DOHH2 (cell line): ENCODE measurements around the gene ILK.

Source experiments
- H3F3A ChIP-seq: fragments of 200-600 bp; sonication (generic), shearing (Covaris generic); 2 replicates; pipeline ENCODE4 v1.6.0; 2016; ENCODE audit warnings: antibody characterized with exemption, mild to moderate bottlenecking; ENCODE audit not compliant: control insufficient read depth, insufficient read depth
- H3K27ac ChIP-seq: fragments of 200-600 bp; sonication (generic); 2 replicates; pipeline ENCODE4 v1.5.1; 2014; ENCODE audit warnings: low read depth, mild to moderate bottlenecking, low read length, moderate library complexity
- H3K27me3 ChIP-seq: fragments of 200-600 bp; sonication (generic); 2 replicates; pipeline ENCODE4 v1.6.1; 2014; ENCODE audit warnings: mild to moderate bottlenecking, low read length, mixed read lengths; ENCODE audit not compliant: control insufficient read depth
- H3K36me3 ChIP-seq: fragments of 200-600 bp; sonication (generic); 2 replicates; pipeline ENCODE4 v1.6.1; 2014; ENCODE audit warnings: mild to moderate bottlenecking, low read length, moderate library complexity, mixed read lengths; ENCODE audit not compliant: control insufficient read depth
- H3K4me1 ChIP-seq: fragments of 200-600 bp; sonication (generic); 2 replicates; pipeline ENCODE4 v1.6.1; 2014; ENCODE audit warnings: mild to moderate bottlenecking, low read length, mixed read lengths; ENCODE audit not compliant: control insufficient read depth
- H3K4me2 ChIP-seq: fragments of 200-600 bp; sonication (generic); 2 replicates; pipeline ENCODE4 v1.6.0; 2014; ENCODE audit warnings: mild to moderate bottlenecking, low read length, moderate library complexity
- H3K4me3 ChIP-seq: fragments of 200-600 bp; sonication (generic); 2 replicates; pipeline ENCODE4 v1.5.1; 2014; ENCODE audit warnings: mild to moderate bottlenecking, low read length, mixed read lengths
- H3K79me2 ChIP-seq: fragments of 200-600 bp; sonication (generic); 2 replicates; pipeline ENCODE4 v1.6.1; 2014; ENCODE audit warnings: mild to moderate bottlenecking, low read length, mixed read lengths; ENCODE audit not compliant: control insufficient read depth
- H3K9me2 ChIP-seq: fragments of 200-600 bp; sonication (generic); replicated peaks from 2 replicates; pipeline ENCODE4 v1.6.1; 2014; ENCODE audit warnings: mild to moderate bottlenecking, low read length, mixed read lengths; ENCODE audit not compliant: control insufficient read depth
- H3K9me3 ChIP-seq: fragments of 200-600 bp; sonication (generic); 2 replicates; pipeline ENCODE4 v1.6.1; 2014; ENCODE audit warnings: antibody characterized with exemption, low read length, mixed read lengths; ENCODE audit not compliant: control insufficient read depth, insufficient read depth
- H4K20me1 ChIP-seq: fragments of 200-600 bp; sonication (generic); 2 replicates; pipeline ENCODE4 v1.6.0; 2014; ENCODE audit warnings: low read depth, mild to moderate bottlenecking, antibody characterized with exemption, low read length, moderate library complexity; ENCODE audit not compliant: control insufficient read depth, insufficient read depth
- EZH2phosphoT487 ChIP-seq: fragments of 200-600 bp; sonication (generic); IDR thresholded peaks from 2 replicates; pipeline ENCODE4 v1.6.1; 2017; ENCODE audit warnings: borderline replicate concordance, mild to moderate bottlenecking, antibody characterized with exemption, low read length, moderate library complexity, mixed read lengths
- TF ChIP-seq, protein P1 (sequence below): fragments of 200-600 bp; sonication (generic); IDR thresholded peaks from one replicate; pipeline ENCODE4 v1.5.1; 2014; ENCODE audit warnings: antibody characterized with exemption, mild to moderate bottlenecking, low read depth, low read length; ENCODE audit not compliant: poor library complexity, severe bottlenecking

Gene ILK

DNA sequence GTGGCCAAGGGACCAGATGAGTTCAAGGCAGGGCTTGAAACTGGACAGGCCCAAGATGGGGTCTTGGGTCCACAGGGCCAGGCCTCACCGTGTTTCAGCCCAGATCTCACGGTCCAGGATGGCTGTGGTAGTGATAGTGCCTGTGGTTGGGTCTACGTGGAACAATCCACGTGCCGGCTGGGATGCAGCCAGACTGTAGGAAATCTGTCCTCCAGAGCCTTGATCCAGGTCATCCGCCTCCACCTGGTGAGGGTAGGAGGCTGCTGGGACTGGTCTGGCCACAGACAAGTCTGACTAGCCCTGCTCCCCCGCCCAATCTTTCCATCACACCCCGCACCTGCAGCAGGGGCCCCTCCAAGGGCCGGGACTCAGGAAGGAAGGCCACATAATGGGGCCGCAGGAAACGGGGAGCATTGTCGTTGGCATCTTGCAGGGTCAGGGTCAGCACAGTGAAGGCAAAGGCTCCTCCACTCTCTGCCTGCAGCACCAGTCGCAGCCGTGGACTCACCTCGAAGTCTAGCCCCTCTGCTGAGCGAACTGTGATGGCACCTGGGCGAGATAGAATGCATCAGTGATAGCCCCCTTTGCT lies 22.4 kb downstream of the ILK start:
- Histone ChIP-seq H3K27me3 (no peaks in the 10 kb centered on the region), H3K9me3 (no peaks in the 10 kb centered on the region), H3K4me1 (no peaks in the 10 kb centered on the region), H3F3A (no peaks in the 10 kb centered on the region), H4K20me1 (no peaks in the 10 kb centered on the region), H3K9me2 (no peaks in the 10 kb centered on the region), H3K36me3 (no peaks in the 10 kb centered on the region), H3K79me2 (no peaks in the 10 kb centered on the region), H3K27ac (no peak overlapping the region), H3K4me3 (no peak overlapping the region), H3K4me2 (no peak overlapping the region)
- no peak for TF ChIP-seq EZH2phosphoT487
- TF ChIP-seq, protein P1, sequence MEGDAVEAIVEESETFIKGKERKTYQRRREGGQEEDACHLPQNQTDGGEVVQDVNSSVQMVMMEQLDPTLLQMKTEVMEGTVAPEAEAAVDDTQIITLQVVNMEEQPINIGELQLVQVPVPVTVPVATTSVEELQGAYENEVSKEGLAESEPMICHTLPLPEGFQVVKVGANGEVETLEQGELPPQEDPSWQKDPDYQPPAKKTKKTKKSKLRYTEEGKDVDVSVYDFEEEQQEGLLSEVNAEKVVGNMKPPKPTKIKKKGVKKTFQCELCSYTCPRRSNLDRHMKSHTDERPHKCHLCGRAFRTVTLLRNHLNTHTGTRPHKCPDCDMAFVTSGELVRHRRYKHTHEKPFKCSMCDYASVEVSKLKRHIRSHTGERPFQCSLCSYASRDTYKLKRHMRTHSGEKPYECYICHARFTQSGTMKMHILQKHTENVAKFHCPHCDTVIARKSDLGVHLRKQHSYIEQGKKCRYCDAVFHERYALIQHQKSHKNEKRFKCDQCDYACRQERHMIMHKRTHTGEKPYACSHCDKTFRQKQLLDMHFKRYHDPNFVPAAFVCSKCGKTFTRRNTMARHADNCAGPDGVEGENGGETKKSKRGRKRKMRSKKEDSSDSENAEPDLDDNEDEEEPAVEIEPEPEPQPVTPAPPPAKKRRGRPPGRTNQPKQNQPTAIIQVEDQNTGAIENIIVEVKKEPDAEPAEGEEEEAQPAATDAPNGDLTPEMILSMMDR = no peak

GRCh38 chr11:6626971-6627761 lies 23.6 kb downstream of the ILK start:
- Histone ChIP-seq H3K4me1 (no peaks in the 10 kb centered on the region), H3K4me2 (no peak overlapping the region), H3F3A (no peaks in the 10 kb centered on the region), H3K79me2 (no peaks in the 10 kb centered on the region), H3K4me3 (no peak overlapping the region), H3K27me3 (no peaks in the 10 kb centered on the region), H3K9me2 (no peaks in the 10 kb centered on the region), H4K20me1 (no peaks in the 10 kb centered on the region), H3K36me3 (no peaks in the 10 kb centered on the region), H3K9me3 (no peaks in the 10 kb centered on the region), H3K27ac (no peak overlapping the region)
- no peak for TF ChIP-seq EZH2phosphoT487
- TF ChIP-seq, protein P1 = no peak

DNA sequence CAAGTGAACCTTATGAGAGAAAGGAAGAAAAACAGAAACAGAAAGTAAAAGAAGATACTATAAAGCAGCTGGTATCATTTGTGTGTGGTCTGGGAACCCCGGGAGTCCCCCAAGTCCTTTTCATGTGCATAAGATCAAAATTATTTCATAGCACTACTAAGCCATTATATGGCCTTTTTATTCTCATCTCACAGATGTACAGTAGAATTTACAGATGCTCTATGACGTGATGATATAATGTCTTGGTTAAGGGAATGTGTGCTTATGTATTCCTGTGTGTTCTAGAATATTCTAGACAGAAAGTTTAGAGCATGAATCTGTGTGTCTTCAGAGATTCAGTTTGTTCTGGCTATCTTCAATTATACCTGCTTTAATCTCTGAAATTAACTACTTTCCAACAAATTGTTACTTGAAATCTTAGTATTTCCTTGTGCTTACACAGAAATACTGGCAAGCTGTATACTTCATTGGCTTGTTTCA lies 24.2 kb downstream of the ILK start:
- no peaks in the 10 kb centered on the region for H4K20me1 ChIP-seq
- no peaks in the 10 kb centered on the region for H3K4me1 ChIP-seq
- H3K4me3 ChIP-seq = no peak overlapping the region
- no peaks in the 10 kb centered on the region for H3K27me3 ChIP-seq
- no peaks in the 10 kb centered on the region for H3K9me2 ChIP-seq
- TF ChIP-seq, protein P1 = no peak
- TF ChIP-seq EZH2phosphoT487 = no peak
- H3F3A ChIP-seq = no peaks in the 10 kb centered on the region
- H3K36me3 ChIP-seq = no peaks in the 10 kb centered on the region
- H3K9me3 ChIP-seq = no peaks in the 10 kb centered on the region
- no peaks in the 10 kb centered on the region for H3K79me2 ChIP-seq
- H3K4me2 ChIP-seq = no peak overlapping the region
- H3K27ac ChIP-seq = no peak overlapping the region
